ENCODE data around the gene PDK2.

DNA sequence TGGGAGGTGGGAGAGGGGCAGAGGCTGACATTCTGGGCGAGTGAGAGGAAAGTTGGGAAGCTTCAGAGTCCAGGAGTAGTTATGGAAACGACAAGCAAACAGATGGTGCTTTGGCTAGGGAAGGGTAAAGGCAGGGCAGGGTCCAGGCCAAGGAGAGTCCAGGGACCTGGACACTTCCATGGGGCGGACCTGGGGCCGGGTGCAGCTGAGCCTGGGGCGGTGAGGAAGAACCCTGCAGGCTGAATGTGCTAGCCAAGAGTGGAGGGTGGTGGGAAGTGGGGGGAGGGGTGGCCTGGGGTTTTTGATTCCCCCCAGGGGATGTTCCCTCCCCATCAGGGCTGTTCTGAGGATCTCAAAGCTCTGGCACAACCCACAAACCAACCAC is 52.7 kb downstream of the PDK2 start:
- TF ChIP-seq, protein P1, sequence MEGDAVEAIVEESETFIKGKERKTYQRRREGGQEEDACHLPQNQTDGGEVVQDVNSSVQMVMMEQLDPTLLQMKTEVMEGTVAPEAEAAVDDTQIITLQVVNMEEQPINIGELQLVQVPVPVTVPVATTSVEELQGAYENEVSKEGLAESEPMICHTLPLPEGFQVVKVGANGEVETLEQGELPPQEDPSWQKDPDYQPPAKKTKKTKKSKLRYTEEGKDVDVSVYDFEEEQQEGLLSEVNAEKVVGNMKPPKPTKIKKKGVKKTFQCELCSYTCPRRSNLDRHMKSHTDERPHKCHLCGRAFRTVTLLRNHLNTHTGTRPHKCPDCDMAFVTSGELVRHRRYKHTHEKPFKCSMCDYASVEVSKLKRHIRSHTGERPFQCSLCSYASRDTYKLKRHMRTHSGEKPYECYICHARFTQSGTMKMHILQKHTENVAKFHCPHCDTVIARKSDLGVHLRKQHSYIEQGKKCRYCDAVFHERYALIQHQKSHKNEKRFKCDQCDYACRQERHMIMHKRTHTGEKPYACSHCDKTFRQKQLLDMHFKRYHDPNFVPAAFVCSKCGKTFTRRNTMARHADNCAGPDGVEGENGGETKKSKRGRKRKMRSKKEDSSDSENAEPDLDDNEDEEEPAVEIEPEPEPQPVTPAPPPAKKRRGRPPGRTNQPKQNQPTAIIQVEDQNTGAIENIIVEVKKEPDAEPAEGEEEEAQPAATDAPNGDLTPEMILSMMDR (IDR thresholded peaks at IDR 0.05): no peak
- TF ChIP-seq POLR2A (IDR thresholded peaks at IDR 0.05): no peak
